Right atrium auricular region (tissue), 2 donors: ENCODE results near the gene ZBTB7C. TPM values are rescaled to one million over a fixed set of nuclear protein-coding genes. Genes with fewer than 3 reads are reported as not detected.

Experiments
- DNase-seq: peaks from one replicate; pipeline ENCODE4 v3.0.0-alpha.2; 2019; ENCODE audit warnings: low spot score
- H3K27ac ChIP-seq, 2 donors: fragments of 200-600 bp; sonication (generic); 1 replicate in 1 of 2; 2 replicates in 1 of 2; pipeline ENCODE4 v1.5.1; 2016 to 2019
- H3K27me3 ChIP-seq, 2 donors: fragments of 200-600 bp; sonication (generic); one replicate each; pipeline versions ENCODE4 v1.5.1 to v1.6.0; 2017 to 2019
- H3K36me3 ChIP-seq: fragments of 200-600 bp; sonication (generic); one replicate; pipeline ENCODE4 v1.5.1; 2016
- H3K4me1 ChIP-seq, 2 donors: fragments of 200-600 bp; sonication (generic); one replicate each; pipeline versions ENCODE4 v1.5.1 to v1.6.0; 2017 to 2019
- H3K4me3 ChIP-seq, 2 donors: fragments of 200-600 bp; sonication (generic); 1 replicate in 1 of 2; 2 replicates in 1 of 2; pipeline ENCODE4 v1.5.1; 2017 to 2019; ENCODE audit warnings: mild to moderate bottlenecking in 1 of 2, moderate library complexity in 1 of 2
- H3K9me3 ChIP-seq, 2 donors: fragments of 200-600 bp; sonication (generic); one replicate each; pipeline ENCODE4 v1.5.1; 2019
- CTCF ChIP-seq, 2 donors: fragments of 200-600 bp; sonication (generic); IDR thresholded peaks; one replicate each; pipeline ENCODE4 v1.5.1; 2019; ENCODE audit warnings: antibody characterized with exemption in 2 of 2
- total RNA-seq, 2 donors: library from RNA; depleted of rRNA; stranded (reverse); fragments of >200 nt; gene quantifications; one replicate each; pipeline ENCODE4 v1.1.0, GENCODE V29; 2016

Gene ZBTB7C
- total RNA-seq, 2 donors from 2014 or later, result 1.8 to 7.7 TPM

GRCh38 chr18:47985866-47986265, 423.3 kb downstream of the ZBTB7C start:
- no peaks in the 10 kb centered on the region for H3K36me3 ChIP-seq
- no peak for TF ChIP-seq CTCF (IDR thresholded peaks at IDR 0.05)
- no peak for DNase-seq
- no peak overlapping the region for H3K4me3 ChIP-seq
- no peaks in the 10 kb centered on the region for H3K27me3 ChIP-seq
- no peak overlapping the region for H3K27ac ChIP-seq
- H3K9me3 ChIP-seq, result no peaks in the 10 kb centered on the region
- no peaks in the 10 kb centered on the region for H3K4me1 ChIP-seq

GRCh38 chr18:47984991-47985390, 424.2 kb downstream of the ZBTB7C start:
- TF ChIP-seq CTCF (IDR thresholded peaks at IDR 0.05), result no peak
- H3K4me3 ChIP-seq, result no peak overlapping the region
- no peaks in the 10 kb centered on the region for H3K27me3 ChIP-seq
- no peak overlapping the region for H3K27ac ChIP-seq
- H3K4me1 ChIP-seq, result no peaks in the 10 kb centered on the region
- no peak for DNase-seq
- no peaks in the 10 kb centered on the region for H3K36me3 ChIP-seq
- H3K9me3 ChIP-seq, result no peaks in the 10 kb centered on the region

- Histone ChIP-seq H3K4me1 (no peaks in the 10 kb centered on the region), H3K9me3 (no peaks in the 10 kb centered on the region), H3K36me3 (no peaks in the 10 kb centered on the region), H3K27me3 (no peaks in the 10 kb centered on the region), H3K27ac (no peak overlapping the region), H3K4me3 (no peak overlapping the region)
- DNase-seq, result no peak
- TF ChIP-seq CTCF (IDR thresholded peaks at IDR 0.05), result no peak
These were observed 425.2 kb downstream of the ZBTB7C start for GRCh38 chr18:47983946-47984345.

GRCh38 chr18:47983055-47983454, 426.1 kb downstream of the ZBTB7C start:
- TF ChIP-seq CTCF (IDR thresholded peaks at IDR 0.05), result no peak

GRCh38 chr18:47981830-47982229, 427.4 kb downstream of the ZBTB7C start:
- H3K27me3 ChIP-seq, result no peaks in the 10 kb centered on the region
- H3K4me1 ChIP-seq, result no peaks in the 10 kb centered on the region
- no peaks in the 10 kb centered on the region for H3K36me3 ChIP-seq
- H3K4me3 ChIP-seq, result no peak overlapping the region
- H3K27ac ChIP-seq, result no peak overlapping the region
- no peak for TF ChIP-seq CTCF (IDR thresholded peaks at IDR 0.05)
- DNase-seq, result no peak
- H3K9me3 ChIP-seq, result no peaks in the 10 kb centered on the region

More at GRCh38 chr18:47983055-47983454, 426.1 kb downstream of the ZBTB7C start:
- Histone ChIP-seq H3K4me1 (no peaks in the 10 kb centered on the region), H3K4me3 (no peak overlapping the region), H3K27me3 (no peaks in the 10 kb centered on the region), H3K27ac (no peak overlapping the region), H3K36me3 (no peaks in the 10 kb centered on the region), H3K9me3 (no peaks in the 10 kb centered on the region)
- no peak for DNase-seq

GRCh38 chr18:47981320-47981719, 427.9 kb downstream of the ZBTB7C start:
- H3K27ac ChIP-seq, result no peak overlapping the region
- H3K4me1 ChIP-seq, result no peaks in the 10 kb centered on the region
- no peak for DNase-seq
- H3K4me3 ChIP-seq, result no peak overlapping the region
- no peaks in the 10 kb centered on the region for H3K27me3 ChIP-seq
- H3K36me3 ChIP-seq, result no peaks in the 10 kb centered on the region
- no peak for TF ChIP-seq CTCF (IDR thresholded peaks at IDR 0.05)
- H3K9me3 ChIP-seq, result no peaks in the 10 kb centered on the region
